PC-3 (cell line): ENCODE data around the gene HNRNPA1. TPM values are rescaled to one million over a fixed set of nuclear protein-coding genes. Genes with fewer than 3 reads are reported as not detected.

Experiments
- ATAC-seq: fragments of 200-7000 bp; cut with Tn5 transposase; 2 replicates; pipeline ENCODE4 v1.9.1; 2020; ENCODE audit warnings: mild to moderate bottlenecking, moderate library complexity
- BruUV-seq: library from RNA; stranded (reverse); fragments of 400-500 nt; replicated peaks from 2 replicates; lab custom pipeline; 2021; lab: Mats Ljungman, UMichigan
- CTCF ChIA-PET: fragments of 300-600 bp; sonication (Branson Sonifier 250); formaldehyde crosslinking; loops from one replicate; lab custom pipeline; 2022; ENCODE audit warnings: antibody characterized with exemption; lab: Charles Lee
- POLR2A ChIA-PET: fragments of 300-600 bp; sonication (Branson Sonifier 250); formaldehyde crosslinking; loops from one replicate; lab custom pipeline; 2022; ENCODE audit warnings: antibody characterized with exemption; ENCODE audit not compliant: unreplicated experiment; lab: Charles Lee
- DNase-seq: peaks from one replicate; pipeline ENCODE4 v3.0.0-alpha.2; 2015
- H2AFZ ChIP-seq: fragments of 300-600 bp; sonication (generic); 2 replicates; pipeline ENCODE4 v1.6.0; 2016; ENCODE audit warnings: antibody characterized with exemption, low read length
- H3F3A ChIP-seq: fragments of 300-600 bp; sonication (generic); one replicate; pipeline ENCODE4 v1.6.0; 2017; ENCODE audit warnings: antibody characterized with exemption, low read length, control low read depth, mild to moderate bottlenecking; ENCODE audit not compliant: unreplicated experiment
- H3K27ac ChIP-seq: fragments of 300-600 bp; sonication (generic); 2 replicates; pipeline ENCODE4 v1.5.1; 2016; ENCODE audit warnings: mild to moderate bottlenecking, low read length
- H3K27me3 ChIP-seq: fragments of 300-600 bp; sonication (generic); 2 replicates; pipeline ENCODE4 v1.6.1; 2016; ENCODE audit warnings: low read length, mixed read lengths
- H3K36me3 ChIP-seq: fragments of 300-600 bp; sonication (generic); 2 replicates; pipeline ENCODE4 v1.6.1; 2016; ENCODE audit warnings: low read depth, mixed run types, low read length, mixed read lengths
- H3K4me1 ChIP-seq: fragments of 300-600 bp; sonication (generic); 2 replicates; pipeline ENCODE4 v1.5.1; 2016; ENCODE audit warnings: low read length; ENCODE audit not compliant: insufficient read depth
- H3K4me2 ChIP-seq: fragments of 300-600 bp; sonication (generic); 2 replicates; pipeline ENCODE4 v1.6.0; 2016; ENCODE audit warnings: low read length
- H3K4me3 ChIP-seq: fragments of 300-600 bp; sonication (generic); 2 replicates; pipeline ENCODE4 v1.5.1; 2016; ENCODE audit warnings: mild to moderate bottlenecking, low read length, mixed read lengths
- H3K79me2 ChIP-seq: fragments of 300-600 bp; sonication (generic); 2 replicates; pipeline ENCODE4 v1.6.1; 2017; ENCODE audit warnings: low read length, mixed read lengths
- H3K9ac ChIP-seq: fragments of 300-600 bp; sonication (generic); 2 replicates; pipeline ENCODE4 v1.6.0; 2016; ENCODE audit warnings: mild to moderate bottlenecking, low read length
- H3K9me2 ChIP-seq: fragments of 300-600 bp; sonication (generic); replicated peaks from 2 replicates; pipeline ENCODE4 v1.6.1; 2016; ENCODE audit warnings: mixed run types, low read length, mixed read lengths
- H3K9me3 ChIP-seq: fragments of 300-600 bp; sonication (generic); 2 replicates; pipeline ENCODE4 v1.6.1; 2016; ENCODE audit warnings: low read length, mixed read lengths
- H4K20me1 ChIP-seq: fragments of 300-600 bp; sonication (generic); 2 replicates; pipeline ENCODE4 v1.6.1; 2016; ENCODE audit warnings: low read length, mixed read lengths
- EZH2 ChIP-seq: fragments of 300-600 bp; sonication (generic); IDR thresholded peaks from one replicate; pipeline ENCODE4 v1.6.1; 2017; ENCODE audit warnings: antibody characterized with exemption, mild to moderate bottlenecking, low read length; ENCODE audit not compliant: unreplicated experiment
- EZH2phosphoT487 ChIP-seq: fragments of 300-600 bp; sonication (generic); IDR thresholded peaks from 2 replicates; pipeline ENCODE4 v1.6.1; 2018; ENCODE audit warnings: mild to moderate bottlenecking, antibody characterized with exemption, low read length, borderline replicate concordance
- intact Hi-C: fragments of 100-400 bp; cut with micrococcal nuclease; formaldehyde crosslinking; loops from 2 replicates; pipeline ENCODE4 v1.9.0; 2023
- total RNA-seq: library from RNA; depleted of rRNA; stranded (reverse); fragments of >200 nt; gene quantifications from 2 replicates; pipeline ENCODE4 v1.2.3, GENCODE V29; 2014
- TF ChIP-seq, protein P1 (sequence below): fragments of 300-600 bp; sonication (generic); conservative IDR thresholded peaks from 2 replicates; pipeline ENCODE4 v1.5.1; 2017; ENCODE audit warnings: antibody characterized with exemption, low read depth, mild to moderate bottlenecking, low read length

HNRNPA1 gene
- total RNA-seq, 1 experiment from 2014 or later = 465 TPM

DNA sequence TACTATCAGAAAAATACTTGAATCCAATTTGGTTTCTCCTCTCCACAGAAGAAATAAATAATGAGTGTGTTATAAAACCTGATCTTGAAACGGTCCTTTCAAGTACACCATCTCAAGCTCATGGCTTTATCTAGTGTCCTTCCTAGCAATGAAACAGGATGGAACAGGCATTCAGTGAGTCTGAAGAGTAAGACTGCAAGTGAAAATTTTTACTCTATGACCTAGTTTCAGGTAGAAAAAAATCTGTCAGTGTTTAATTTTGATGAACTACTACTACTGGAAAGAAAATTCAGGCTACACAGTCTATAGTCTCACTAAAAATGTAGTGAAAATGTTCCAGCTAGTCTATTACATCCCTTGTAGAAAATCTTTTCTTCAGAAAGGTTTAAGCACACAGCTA lies 8.3 kb upstream of the HNRNPA1 start:
- no TSS peak for BruUV-seq
- Histone ChIP-seq H3K4me3 (no peak overlapping the region), H2AFZ (no peak overlapping the region), H3K4me1 (0 out of 2 replicates have a peak, but pooled peaks cover 4% of the 10 kb centered on the region), H3F3A (no peaks in the 10 kb centered on the region), H3K4me2 (no peak overlapping the region), H3K27me3 (no peaks in the 10 kb centered on the region), H3K79me2 (peaks cover 39% of the 10 kb centered on the region), H3K27ac (no peak overlapping the region), H3K9me3 (no peaks in the 10 kb centered on the region), H3K9ac (no peak overlapping the region), H3K9me2 (no peaks in the 10 kb centered on the region), H4K20me1 (no peaks in the 10 kb centered on the region), H3K36me3 (peaks cover 13% of the 10 kb centered on the region; the same call in 1 of the 2 replicates)
- ATAC-seq (no peak), DNase-seq (no peak)
- TF ChIP-seq EZH2 (no peak), EZH2phosphoT487 (no peak)
- TF ChIP-seq, protein P1, sequence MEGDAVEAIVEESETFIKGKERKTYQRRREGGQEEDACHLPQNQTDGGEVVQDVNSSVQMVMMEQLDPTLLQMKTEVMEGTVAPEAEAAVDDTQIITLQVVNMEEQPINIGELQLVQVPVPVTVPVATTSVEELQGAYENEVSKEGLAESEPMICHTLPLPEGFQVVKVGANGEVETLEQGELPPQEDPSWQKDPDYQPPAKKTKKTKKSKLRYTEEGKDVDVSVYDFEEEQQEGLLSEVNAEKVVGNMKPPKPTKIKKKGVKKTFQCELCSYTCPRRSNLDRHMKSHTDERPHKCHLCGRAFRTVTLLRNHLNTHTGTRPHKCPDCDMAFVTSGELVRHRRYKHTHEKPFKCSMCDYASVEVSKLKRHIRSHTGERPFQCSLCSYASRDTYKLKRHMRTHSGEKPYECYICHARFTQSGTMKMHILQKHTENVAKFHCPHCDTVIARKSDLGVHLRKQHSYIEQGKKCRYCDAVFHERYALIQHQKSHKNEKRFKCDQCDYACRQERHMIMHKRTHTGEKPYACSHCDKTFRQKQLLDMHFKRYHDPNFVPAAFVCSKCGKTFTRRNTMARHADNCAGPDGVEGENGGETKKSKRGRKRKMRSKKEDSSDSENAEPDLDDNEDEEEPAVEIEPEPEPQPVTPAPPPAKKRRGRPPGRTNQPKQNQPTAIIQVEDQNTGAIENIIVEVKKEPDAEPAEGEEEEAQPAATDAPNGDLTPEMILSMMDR = no peak
- intact Hi-C loops = no loop called here
- ChIA-PET POLR2A (no interaction called here), CTCF (interaction anchor here (0.7 kb wide), 1 partner anchor 20 kb away, joined by 3 read pairs; no protein-coding TSS in a partner anchor)

DNA sequence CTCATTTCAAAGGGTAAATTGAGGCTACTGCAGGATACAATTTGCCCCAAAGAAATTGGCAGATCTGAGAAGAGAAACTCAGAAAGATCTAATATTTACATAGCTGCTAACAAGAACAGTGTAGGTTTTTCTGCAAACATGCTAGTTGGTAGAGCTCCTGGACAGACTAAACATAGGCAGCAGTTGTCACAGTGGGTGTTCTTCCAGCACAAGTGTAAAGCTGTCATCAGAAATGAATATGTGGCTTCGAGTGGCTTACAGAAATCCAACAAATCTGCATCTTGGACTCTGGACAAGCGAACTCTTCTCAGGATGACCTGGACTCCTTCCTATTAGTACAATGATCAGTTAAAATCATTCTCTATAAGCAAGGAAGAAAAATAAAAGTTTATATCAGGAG lies 6.5 kb upstream of the HNRNPA1 start:
- ATAC-seq (no peak), DNase-seq (no peak)
- intact Hi-C loops = no loop called here
- CTCF ChIA-PET = no interaction called here
- Histone ChIP-seq H3K36me3 (peaks cover 27% of the 10 kb centered on the region), H3K9me2 (no peaks in the 10 kb centered on the region), H3K4me3 (no peak overlapping the region), H3F3A (no peaks in the 10 kb centered on the region), H3K27ac (no peak overlapping the region), H3K9ac (no peak overlapping the region), H3K27me3 (no peaks in the 10 kb centered on the region), H2AFZ (no peak overlapping the region), H3K4me1 (peaks cover 15% of the 10 kb centered on the region), H3K9me3 (no peaks in the 10 kb centered on the region), H4K20me1 (no peaks in the 10 kb centered on the region), H3K79me2 (peaks cover 57% of the 10 kb centered on the region), H3K4me2 (no peak overlapping the region)
- TF ChIP-seq, protein P1 = no peak
- TF ChIP-seq EZH2phosphoT487 (no peak), EZH2 (no peak)
- BruUV-seq = no TSS peak
- POLR2A ChIA-PET = no interaction called here

DNA sequence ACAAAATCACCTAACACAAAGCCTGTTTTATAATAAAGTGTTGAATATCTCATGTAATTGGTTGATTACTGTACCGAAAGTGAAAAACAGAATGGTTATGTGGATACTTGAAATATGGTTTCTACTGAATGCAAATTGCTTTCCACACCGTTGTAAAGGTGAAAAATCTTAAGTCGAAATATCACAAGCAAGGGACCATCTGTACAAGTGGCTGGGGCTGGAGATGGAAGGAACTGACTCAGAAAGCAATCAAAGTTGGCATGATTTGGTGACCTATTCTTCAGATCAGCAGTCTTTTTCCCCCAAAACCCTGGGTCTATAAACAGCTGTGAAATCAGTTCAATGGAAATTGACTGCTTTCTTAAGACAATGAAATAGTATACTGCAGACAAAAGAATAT lies 4.2 kb upstream of the HNRNPA1 start:
- no peak for TF ChIP-seq EZH2
- TF ChIP-seq, protein P1 = no peak
- TF ChIP-seq EZH2phosphoT487 = no peak
- CTCF ChIA-PET = no interaction called here
- H3K36me3 ChIP-seq = peaks cover 35% of the 10 kb centered on the region
- H3K9ac ChIP-seq = no peak overlapping the region
- H2AFZ ChIP-seq = no peak overlapping the region
- intact Hi-C loops = no loop called here
- no peaks in the 10 kb centered on the region for H3K9me3 ChIP-seq
- H3K27ac ChIP-seq = no peak overlapping the region
- POLR2A ChIA-PET = no interaction called here
- peak overlapping the region; percentile 21; the same call in 1 of the 2 replicates for H3K4me2 ChIP-seq
- H3K79me2 ChIP-seq = peaks cover 71% of the 10 kb centered on the region
- peaks cover 6% of the 10 kb centered on the region for H4K20me1 ChIP-seq
- no peaks in the 10 kb centered on the region for H3K27me3 ChIP-seq
- no peak for ATAC-seq
- BruUV-seq = no TSS peak
- no peaks in the 10 kb centered on the region for H3K9me2 ChIP-seq
- no peaks in the 10 kb centered on the region for H3F3A ChIP-seq
- peaks cover 15% of the 10 kb centered on the region for H3K4me1 ChIP-seq
- no peak for DNase-seq
- H3K4me3 ChIP-seq = no peak overlapping the region
